H1 (cell line): ENCODE data around the gene TNS2. TPM values are rescaled to one million over a fixed set of nuclear protein-coding genes. Genes with fewer than 3 reads are reported as not detected.

ENCODE experiments used
- CTCF ChIA-PET: fragments of 300-600 bp; sonication (Branson Sonifier 250); formaldehyde crosslinking; loops from one replicate; lab custom pipeline; 2021; ENCODE audit not compliant: partially characterized antibody; lab: Charles Lee
- POLR2A ChIA-PET: fragments of 300-600 bp; sonication (Branson Sonifier 250); formaldehyde crosslinking; loops from one replicate; lab custom pipeline; 2021; ENCODE audit warnings: inconsistent platforms; ENCODE audit not compliant: partially characterized antibody; lab: Charles Lee
- DNase-seq, 2 experiments: peaks; one replicate each; pipeline versions ENCODE4 v3.0.0 to v3.0.0-alpha.2; 2010 to 2022; ENCODE audit warnings: low spot score in 2 of 2, low read depth in 1 of 2, mixed read lengths in 1 of 2
- FAIRE-seq: peaks from 2 replicates; lab custom pipeline; 2011; peaks lifted over from hg19 to GRCh38; lab: Jason Lieb, UNC
- H2AFZ ChIP-seq: 2 replicates; pipeline ENCODE4 v1.8.1; 2012; ENCODE audit warnings: low read length, inconsistent platforms
- H2AK5ac ChIP-seq: 2 replicates; pipeline ENCODE4 v1.6.1; 2013; ENCODE audit warnings: low read depth, low read length
- H2BK120ac ChIP-seq: replicated peaks from 2 replicates; pipeline ENCODE3; 2013; ENCODE audit warnings: low read depth, low read length, inconsistent platforms
- H2BK12ac ChIP-seq: 2 replicates; pipeline ENCODE4 v1.6.1; 2013; ENCODE audit warnings: low read depth, low read length
- H2BK15ac ChIP-seq: 2 replicates; pipeline ENCODE4 v1.6.1; 2013; ENCODE audit warnings: low read length
- H2BK20ac ChIP-seq: 2 replicates; pipeline ENCODE4 v1.6.1; 2013; ENCODE audit warnings: low read length
- H2BK5ac ChIP-seq: 2 replicates; pipeline ENCODE4 v1.6.1; 2013; ENCODE audit warnings: low read depth, low read length
- H3K14ac ChIP-seq: 2 replicates; pipeline ENCODE4 v1.6.1; 2013; ENCODE audit warnings: inconsistent platforms; ENCODE audit not compliant: insufficient read length
- H3K18ac ChIP-seq: 2 replicates; pipeline ENCODE4 v1.6.1; 2013; ENCODE audit warnings: low read length; ENCODE audit errors: extremely low read depth
- H3K23ac ChIP-seq: 2 replicates; pipeline ENCODE4 v1.6.1; 2013; ENCODE audit warnings: inconsistent platforms; ENCODE audit not compliant: insufficient read length
- H3K23me2 ChIP-seq: 2 replicates; pipeline ENCODE4 v1.6.1; 2013; ENCODE audit warnings: low read depth, low read length
- H3K27ac ChIP-seq: 2 replicates; pipeline ENCODE4 v1.6.1; 2011; ENCODE audit warnings: low read depth, low read length, inconsistent platforms
- H3K27me3 ChIP-seq, 4 experiments: replicated peaks in 1 of 4; 1 replicate in 1 of 4; 2 replicates in 3 of 4; pipeline versions ENCODE4 v1.6.1 to v1.8.1; 2011 to 2013; ENCODE audit warnings: low read length in 3 of 4, mild to moderate bottlenecking in 3 of 4, inconsistent platforms in 2 of 4, mixed read lengths in 2 of 4, moderate library complexity in 1 of 4; ENCODE audit not compliant: control insufficient read depth in 3 of 4, insufficient read depth in 3 of 4; ENCODE audit errors: extremely low read depth in 1 of 4
- H3K36me3 ChIP-seq, 4 experiments: 2 replicates each; pipeline versions ENCODE4 v1.6.1 to v1.8.1; 2011 to 2013; ENCODE audit warnings: mild to moderate bottlenecking in 4 of 4, low read length in 3 of 4, moderate library complexity in 2 of 4, control low read depth in 1 of 4, inconsistent platforms in 1 of 4; ENCODE audit not compliant: insufficient read depth in 4 of 4, control insufficient read depth in 2 of 4
- H3K4ac ChIP-seq: replicated peaks from 2 replicates; pipeline ENCODE3; 2013; ENCODE audit warnings: low read length, low read depth, mixed read lengths, inconsistent platforms; ENCODE audit not compliant: insufficient read length
- H3K4me1 ChIP-seq, 4 experiments: replicated peaks in 1 of 4; 1 replicate in 1 of 4; 2 replicates in 3 of 4; pipeline versions ENCODE4 v1.6.1 to v1.8.1; 2011 to 2013; ENCODE audit warnings: low read length in 3 of 4, inconsistent platforms in 2 of 4, mixed read lengths in 1 of 4; ENCODE audit not compliant: insufficient read depth in 4 of 4, control insufficient read depth in 3 of 4
- H3K4me2 ChIP-seq, 2 experiments: 2 replicates each; pipeline versions ENCODE4 v1.6.1 to v1.8.1; 2011 to 2013; ENCODE audit warnings: low read depth in 2 of 2, low read length in 2 of 2, control low read depth in 1 of 2, inconsistent platforms in 1 of 2, mild to moderate bottlenecking in 1 of 2; ENCODE audit not compliant: insufficient read depth in 1 of 2
- H3K4me3 ChIP-seq, 4 experiments: fragments of 200-600, 300-600 bp in 1 of 4; sonication (generic), shearing (Covaris generic), sonication (Bioruptor Twin) in 1 of 4; 2 replicates each; pipeline versions ENCODE4 v1.5.1 to v1.8.1; 2011 to 2016; ENCODE audit warnings: low read length in 4 of 4, low read depth in 3 of 4, control low read depth in 2 of 4, inconsistent platforms in 2 of 4, mild to moderate bottlenecking in 2 of 4, mixed read lengths in 1 of 4, moderate library complexity in 1 of 4; ENCODE audit not compliant: insufficient read depth in 2 of 4; ENCODE audit errors: extremely low read depth in 1 of 4
- H3K56ac ChIP-seq: replicated peaks from 2 replicates; pipeline ENCODE3; 2013; ENCODE audit warnings: low read depth, mild to moderate bottlenecking, mixed read lengths, low read length, inconsistent platforms; ENCODE audit not compliant: insufficient read length
- H3K79me1 ChIP-seq: 2 replicates; pipeline ENCODE4 v1.6.1; 2013; ENCODE audit warnings: low read depth, low read length, control low read depth
- H3K79me2 ChIP-seq, 2 experiments: 2 replicates each; pipeline versions ENCODE4 v1.6.1 to v1.8.1; 2012 to 2013; ENCODE audit warnings: low read length in 2 of 2, mild to moderate bottlenecking in 2 of 2, inconsistent platforms in 1 of 2; ENCODE audit not compliant: insufficient read depth in 2 of 2, control insufficient read depth in 1 of 2
- H3K9ac ChIP-seq, 4 experiments: replicated peaks in 1 of 4; 1 replicate in 1 of 4; 2 replicates in 3 of 4; pipeline versions ENCODE4 v1.6.1 to v1.8.1; 2011 to 2013; ENCODE audit warnings: low read depth in 3 of 4, low read length in 3 of 4, control low read depth in 2 of 4, mild to moderate bottlenecking in 2 of 4, moderate library complexity in 2 of 4, inconsistent platforms in 1 of 4; ENCODE audit errors: extremely low read depth in 1 of 4
- H3K9me3 ChIP-seq, 2 experiments: 2 replicates each; pipeline versions ENCODE4 v1.6.1 to v1.8.1; 2012 to 2013; ENCODE audit warnings: mild to moderate bottlenecking in 2 of 2, moderate library complexity in 2 of 2, control low read depth in 1 of 2, inconsistent platforms in 1 of 2, low read depth in 1 of 2, low read length in 1 of 2, mixed read lengths in 1 of 2; ENCODE audit not compliant: insufficient read depth in 2 of 2
- H4K20me1 ChIP-seq, 2 experiments: replicated peaks in 1 of 2; 2 replicates each; pipeline versions ENCODE3 to v1.8.1; 2011 to 2013; ENCODE audit warnings: inconsistent platforms in 2 of 2, low read length in 2 of 2, mild to moderate bottlenecking in 1 of 2; ENCODE audit not compliant: insufficient read depth in 2 of 2, control insufficient read depth in 1 of 2
- H4K5ac ChIP-seq: 2 replicates; pipeline ENCODE4 v1.6.1; 2013; ENCODE audit warnings: low read length, low read depth, mixed read lengths, inconsistent platforms; ENCODE audit not compliant: insufficient read length
- H4K8ac ChIP-seq: 2 replicates; pipeline ENCODE4 v1.8.0; 2013; ENCODE audit warnings: mild to moderate bottlenecking, moderate library complexity, low read length, inconsistent platforms; ENCODE audit not compliant: insufficient read depth; ENCODE audit errors: extremely low read depth
- H4K91ac ChIP-seq: replicated peaks from 2 replicates; pipeline ENCODE3; 2013; ENCODE audit warnings: low read length, mixed read lengths, inconsistent platforms; ENCODE audit not compliant: insufficient read length
- CBX8 ChIP-seq: fragments of 300-800, 300-1000 bp; sonication (generic); IDR thresholded peaks from 2 replicates; pipeline ENCODE4 v1.7.1; 2016; ENCODE audit warnings: low read depth, low read length, borderline replicate concordance
- CEBPB ChIP-seq: IDR thresholded peaks from 2 replicates; pipeline ENCODE4 v1.6.1; 2012; ENCODE audit warnings: low read depth, low read length
- CHD1 ChIP-seq: IDR thresholded peaks from 2 replicates; pipeline ENCODE4 v1.6.1; 2012; ENCODE audit warnings: low read depth, low read length, improper control_type of control experiment
- CTBP2 ChIP-seq: IDR thresholded peaks from 2 replicates; pipeline ENCODE4 v1.7.0; 2011; ENCODE audit warnings: borderline replicate concordance, mild to moderate bottlenecking, moderate library complexity, mixed read lengths, low read length; ENCODE audit not compliant: insufficient read depth, insufficient read length
- HDAC2 ChIP-seq, 2 experiments: fragments of 300-600 bp in 1 of 2; sonication (generic) in 1 of 2; IDR thresholded peaks; 2 replicates each; pipeline ENCODE4 v1.6.1; 2011 to 2012; ENCODE audit warnings: low read depth in 2 of 2, low read length in 2 of 2, mild to moderate bottlenecking in 2 of 2, moderate library complexity in 2 of 2, borderline replicate concordance in 1 of 2, inconsistent platforms in 1 of 2
- JUND ChIP-seq: IDR thresholded peaks from 2 replicates; pipeline ENCODE4 v1.6.1; 2011; ENCODE audit warnings: mild to moderate bottlenecking, improper control_type of control experiment, low read length
- KDM5A ChIP-seq: fragments of 200-600 bp; IDR thresholded peaks from 2 replicates; pipeline ENCODE4 v1.7.1; 2012; ENCODE audit warnings: mild to moderate bottlenecking, low read length, inconsistent platforms, mixed read lengths
- POLR2A ChIP-seq, 2 experiments: IDR thresholded peaks; 1 replicate in 1 of 2; 2 replicates in 1 of 2; pipeline ENCODE4 v1.6.1; 2011; ENCODE audit warnings: low read depth in 2 of 2, low read length in 2 of 2, mild to moderate bottlenecking in 2 of 2; ENCODE audit errors: control extremely low read depth in 1 of 2
- SAP30 ChIP-seq: fragments of 300-600 bp; sonication (generic); IDR thresholded peaks from 2 replicates; pipeline ENCODE4 v1.7.1; 2012; ENCODE audit warnings: low read length, moderate library complexity, mild to moderate bottlenecking, inconsistent platforms; ENCODE audit not compliant: insufficient read depth, insufficient replicate concordance
- SIN3A ChIP-seq, 2 experiments: IDR thresholded peaks in 1 of 2; conservative IDR thresholded peaks in 1 of 2; 2 replicates each; pipeline ENCODE4 v1.6.1; 2011 to 2012; ENCODE audit warnings: low read length in 2 of 2, improper control_type of control experiment in 1 of 2, low read depth in 1 of 2, mild to moderate bottlenecking in 1 of 2
- WGBS, 2 experiments: shearing (Covaris generic) in 1 of 2; methylation state at CpG; one replicate each; pipeline versions ENCODE4 v1.1.6 to v1.1.7; 2013 to 2015; ENCODE audit warnings: low lambda C conversion rate in 2 of 2, mixed read lengths in 2 of 2, inconsistent platforms in 1 of 2, low coverage in 1 of 2, missing lambda C conversion rate in 1 of 2; ENCODE audit not compliant: insufficient replicate concordance in 2 of 2, insufficient coverage in 1 of 2, insufficient read length in 1 of 2; ENCODE audit errors: extremely low coverage in 1 of 2, missing lambda C conversion rate in 1 of 2; 5-methylcytosine and 5-hydroxymethylcytosine counted together
- polyA plus RNA-seq, 7 experiments: library from polyadenylated mRNA; depleted of rRNA in 3 of 7; stranded (reverse) in 5 of 7; unstranded in 2 of 7; fragments of >200 nt in 5 of 7; fragments of 200-250 nt in 2 of 7; gene quantifications; 1 replicate in 5 of 7; 2 replicates in 1 of 7; 4 replicates in 1 of 7; pipeline versions ENCODE4 v1.2.1 to v1.2.3, GENCODE V29; 2011 to 2013; ENCODE audit warnings: missing spikeins in 2 of 7, mixed read lengths in 2 of 7
- total RNA-seq: library from RNA; stranded (reverse); fragmentation: NEBNext Ultra II Directional; extraction: Animal tissue kit (Norgen Biotek cat#: 25700); gene quantifications from 2 replicates; pipeline ENCODE4 v1.2.1, GENCODE V29; 2021
- TF ChIP-seq, protein P1 (sequence below), 3 experiments: IDR thresholded peaks; 1 replicate in 2 of 3; 2 replicates in 1 of 3; pipeline versions ENCODE4 v1.5.1 to v1.6.1; 2011; ENCODE audit warnings: low read length in 3 of 3, mild to moderate bottlenecking in 3 of 3, inconsistent platforms in 2 of 3, low read depth in 1 of 3, moderate library complexity in 1 of 3; ENCODE audit not compliant: insufficient read depth in 1 of 3; ENCODE audit errors: control extremely low read depth in 1 of 3

Gene TNS2
- total and polyA plus RNA-seq, 2 of the 8 experiments (the other 6 are each of a cell fraction or from before 2014, with no cell fraction given) = 2.8 to 4.7 TPM

- WGBS, 2 experiments = 92% methylated on average over 3 of the region's 3 CpGs; no CpG with 5 or more reads in 1 of the 2 experiments
- TF ChIP-seq JUND = no peak
- no peak for TF ChIP-seq SIN3A (conservative IDR thresholded peaks at IDR 0.05 in 1 of 2, IDR thresholded peaks at IDR 0.05 in 1 of 2; ENCODE audit: low read depth in 1 of 2, low read length in 2 of 2)
- no peak for TF ChIP-seq SAP30
- no peak for TF ChIP-seq CTBP2
- no peak for TF ChIP-seq POLR2A (IDR thresholded peaks at IDR 0.05; ENCODE audit: control extremely low read depth in 1 of 2, low read depth in 2 of 2, low read length in 2 of 2)
- TF ChIP-seq, protein P1, sequence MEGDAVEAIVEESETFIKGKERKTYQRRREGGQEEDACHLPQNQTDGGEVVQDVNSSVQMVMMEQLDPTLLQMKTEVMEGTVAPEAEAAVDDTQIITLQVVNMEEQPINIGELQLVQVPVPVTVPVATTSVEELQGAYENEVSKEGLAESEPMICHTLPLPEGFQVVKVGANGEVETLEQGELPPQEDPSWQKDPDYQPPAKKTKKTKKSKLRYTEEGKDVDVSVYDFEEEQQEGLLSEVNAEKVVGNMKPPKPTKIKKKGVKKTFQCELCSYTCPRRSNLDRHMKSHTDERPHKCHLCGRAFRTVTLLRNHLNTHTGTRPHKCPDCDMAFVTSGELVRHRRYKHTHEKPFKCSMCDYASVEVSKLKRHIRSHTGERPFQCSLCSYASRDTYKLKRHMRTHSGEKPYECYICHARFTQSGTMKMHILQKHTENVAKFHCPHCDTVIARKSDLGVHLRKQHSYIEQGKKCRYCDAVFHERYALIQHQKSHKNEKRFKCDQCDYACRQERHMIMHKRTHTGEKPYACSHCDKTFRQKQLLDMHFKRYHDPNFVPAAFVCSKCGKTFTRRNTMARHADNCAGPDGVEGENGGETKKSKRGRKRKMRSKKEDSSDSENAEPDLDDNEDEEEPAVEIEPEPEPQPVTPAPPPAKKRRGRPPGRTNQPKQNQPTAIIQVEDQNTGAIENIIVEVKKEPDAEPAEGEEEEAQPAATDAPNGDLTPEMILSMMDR (IDR thresholded peaks at IDR 0.05; ENCODE audit: control extremely low read depth in 1 of 3, insufficient read depth in 1 of 3, low read depth in 1 of 3, low read length in 3 of 3) = no peak
- no peak for TF ChIP-seq KDM5A
- no peak for TF ChIP-seq CBX8
- no peak for TF ChIP-seq HDAC2 (IDR thresholded peaks at IDR 0.05; ENCODE audit: borderline replicate concordance in 1 of 2, low read depth in 2 of 2, low read length in 2 of 2)
- TF ChIP-seq CEBPB = no peak
- no peak for TF ChIP-seq CHD1
Observed at GRCh38 chr12:53086361-53086760, 36.5 kb downstream of the TNS2 start.

More at GRCh38 chr12:53086361-53086760, 36.5 kb downstream of the TNS2 start:
- FAIRE-seq (no peak), DNase-seq (no peak)
- CTCF ChIA-PET = interaction anchor here (1.1 to 19.0 kb wide), 5 partner anchors 13 to 110 kb away, joined by 4 to 240 read pairs (median 7); no protein-coding TSS in a partner anchor
- no peak overlapping the region for H2BK20ac ChIP-seq
- H2BK5ac ChIP-seq = no peak overlapping the region
- H3K4me3 ChIP-seq = no peak overlapping the region
- no peak overlapping the region for H2AFZ ChIP-seq
- H3K14ac ChIP-seq = no peak overlapping the region
- no peaks in the 10 kb centered on the region for H4K20me1 ChIP-seq
- H3K27me3 ChIP-seq = no peaks in the 10 kb centered on the region; a peak in 2 of 7 replicates
- H3K23ac ChIP-seq = no peak overlapping the region
- no peaks in the 10 kb centered on the region for H3K4me1 ChIP-seq
- POLR2A ChIA-PET = interaction anchor here (1.1 to 1.9 kb wide), 4 partner anchors 12 to 55 kb away, joined by 3 to 5 read pairs (median 4); partner anchors contain the start of genes IGFBP6 and SOAT2
- H4K91ac ChIP-seq = no peak overlapping the region
- no peaks in the 10 kb centered on the region for H3K23me2 ChIP-seq
- no peak overlapping the region for H3K27ac ChIP-seq
- no peak overlapping the region for H4K8ac ChIP-seq
- H3K9me3 ChIP-seq = no peaks in the 10 kb centered on the region
- H3K4me2 ChIP-seq = no peak overlapping the region
- H3K56ac ChIP-seq = no peak overlapping the region
- no peak overlapping the region for H4K5ac ChIP-seq
- no peaks in the 10 kb centered on the region for H3K36me3 ChIP-seq
- H2AK5ac ChIP-seq = no peak overlapping the region
- no peak overlapping the region for H3K9ac ChIP-seq
- no peak overlapping the region for H3K4ac ChIP-seq
- H2BK12ac ChIP-seq = no peak overlapping the region
- H3K79me1 ChIP-seq = no peaks in the 10 kb centered on the region
- H3K18ac ChIP-seq = no peak overlapping the region
- no peak overlapping the region for H2BK15ac ChIP-seq
- no peak overlapping the region for H2BK120ac ChIP-seq
- no peaks in the 10 kb centered on the region for H3K79me2 ChIP-seq
